B cell (primary cell): ENCODE measurements around the gene SEMA4C. TPM values are rescaled to one million over a fixed set of nuclear protein-coding genes. Genes with fewer than 3 reads are reported as not detected.

Experiments
- ATAC-seq: fragments of 200-7000 bp; cut with Tn5 transposase; one replicate; pipeline ENCODE4 v1.10.0; 2021; ENCODE audit warnings: low read depth, mild to moderate bottlenecking, moderate number of reproducible peaks, moderate library complexity
- CTCF ChIA-PET: fragments of 350-600 bp; sonication (Branson Sonifier 250); formaldehyde crosslinking; loops from one replicate; lab custom pipeline; 2021; ENCODE audit warnings: antibody characterized with exemption, inconsistent platforms; lab: Charles Lee
- POLR2A ChIA-PET: fragments of 350-600 bp; sonication (Branson Sonifier 250); formaldehyde crosslinking; loops from one replicate; lab custom pipeline; 2021; ENCODE audit warnings: antibody characterized with exemption; lab: Charles Lee
- DNase-seq: peaks from one replicate; pipeline ENCODE4 v3.0.0; 2013
- H2AFZ ChIP-seq: 2 replicates; pipeline ENCODE4 v1.6.1; 2012; ENCODE audit warnings: mild to moderate bottlenecking, low read depth, low read length; ENCODE audit not compliant: insufficient read depth, poor library complexity, severe bottlenecking
- H3K27ac ChIP-seq, 2 donors: 1 replicate in 1 of 2; 2 replicates in 1 of 2; pipeline ENCODE4 v1.5.1; 2012 to 2013; ENCODE audit warnings: low read length in 2 of 2, mild to moderate bottlenecking in 2 of 2, moderate library complexity in 1 of 2
- H3K27me3 ChIP-seq, 4 experiments: fragments of 200-600 bp in 1 of 4; sonication (generic) in 1 of 4; replicated peaks in 1 of 4; 1 replicate in 2 of 4; 2 replicates in 2 of 4; pipeline versions ENCODE4 v1.6.1 to v1.7.0; 2013 to 2016; ENCODE audit warnings: low read length in 3 of 4, mild to moderate bottlenecking in 2 of 4, mixed read lengths in 1 of 4, moderate library complexity in 1 of 4; ENCODE audit not compliant: insufficient read depth in 4 of 4, control insufficient read depth in 3 of 4; ENCODE audit errors: control extremely low read depth in 1 of 4
- H3K36me3 ChIP-seq, 2 experiments: replicated peaks in 1 of 2; 1 replicate in 1 of 2; 2 replicates in 1 of 2; pipeline versions ENCODE4 v1.6.1 to v1.7.1; 2013; ENCODE audit warnings: low read length in 1 of 2; ENCODE audit not compliant: insufficient read depth in 2 of 2, control insufficient read depth in 1 of 2; ENCODE audit errors: control extremely low read depth in 1 of 2, extremely low read depth in 1 of 2
- H3K4me1 ChIP-seq, 2 donors: fragments of 200-600 bp in 1 of 2; sonication (generic) in 1 of 2; 1 replicate in 1 of 2; 2 replicates in 1 of 2; pipeline versions ENCODE4 v1.5.1 to v1.6.1; 2013 to 2017; ENCODE audit warnings: low read length in 2 of 2; ENCODE audit not compliant: control insufficient read depth in 2 of 2, insufficient read depth in 2 of 2
- H3K4me2 ChIP-seq: replicated peaks from 2 replicates; pipeline ENCODE3; 2012; ENCODE audit warnings: mild to moderate bottlenecking, low read depth, low read length; ENCODE audit not compliant: poor library complexity, severe bottlenecking
- H3K4me3 ChIP-seq, 5 experiments: fragments of 200-600 bp in 1 of 5; sonication (generic) in 1 of 5; 1 replicate in 3 of 5; 2 replicates in 2 of 5; pipeline versions ENCODE4 v1.5.1 to v1.7.0; 2011 to 2016; ENCODE audit warnings: low read length in 4 of 5, mild to moderate bottlenecking in 4 of 5, low read depth in 2 of 5, control low read depth in 1 of 5, moderate library complexity in 1 of 5; ENCODE audit not compliant: insufficient read depth in 1 of 5; ENCODE audit errors: control extremely low read depth in 1 of 5, extremely low read depth in 1 of 5
- H3K79me2 ChIP-seq: fragments of 200-600 bp; sonication (generic); one replicate; pipeline ENCODE4 v1.6.0; 2016; ENCODE audit warnings: low read length; ENCODE audit not compliant: control insufficient read depth, insufficient read depth
- H3K9ac ChIP-seq: fragments of 200-600 bp; sonication (generic); 2 replicates; pipeline ENCODE4 v1.6.1; 2017; ENCODE audit warnings: mild to moderate bottlenecking, low read length, moderate library complexity
- H3K9me3 ChIP-seq, 3 donors: one replicate each; pipeline versions ENCODE4 v1.6.1 to v1.7.1; 2013; ENCODE audit warnings: low read length in 2 of 3; ENCODE audit not compliant: control insufficient read depth in 2 of 3, insufficient read depth in 1 of 3; ENCODE audit errors: control extremely low read depth in 1 of 3
- H4K20me1 ChIP-seq: 2 replicates; pipeline ENCODE4 v1.6.0; 2012; ENCODE audit warnings: mild to moderate bottlenecking, low read length; ENCODE audit not compliant: insufficient read depth, control insufficient read depth, poor library complexity, severe bottlenecking
- H3K27ac Mint-ChIP-seq: one replicate; pipeline ENCODE4 v1.8.0; 2021; ENCODE audit warnings: mixed read lengths
- H3K27me3 Mint-ChIP-seq: one replicate; pipeline ENCODE4 v1.8.0; 2021; ENCODE audit warnings: mixed read lengths
- H3K4me1 Mint-ChIP-seq: one replicate; pipeline ENCODE4 v1.8.0; 2021; ENCODE audit warnings: mixed read lengths
- H3K4me3 Mint-ChIP-seq: one replicate; pipeline ENCODE4 v1.8.0; 2021; ENCODE audit warnings: mixed read lengths
- H3K9me3 Mint-ChIP-seq: one replicate; pipeline ENCODE4 v1.8.0; 2022; ENCODE audit warnings: mixed read lengths; ENCODE audit not compliant: insufficient read depth
- CTCF ChIP-seq: fragments of 200-600 bp; IDR thresholded peaks from one replicate; pipeline ENCODE4 v1.8.0; 2022; ENCODE audit warnings: antibody characterized with exemption, mild to moderate bottlenecking
- EZH2 ChIP-seq: IDR thresholded peaks from 2 replicates; pipeline ENCODE4 v1.6.1; 2012; ENCODE audit warnings: borderline replicate concordance, low read depth, mild to moderate bottlenecking, moderate library complexity, low read length; ENCODE audit not compliant: insufficient read depth, poor library complexity, severe bottlenecking
- WGBS: methylation state at CpG from one replicate; pipeline ENCODE4 v1.1.5; 2013; ENCODE audit warnings: missing lambda C conversion rate; ENCODE audit not compliant: insufficient coverage; 5-methylcytosine and 5-hydroxymethylcytosine counted together
- intact Hi-C: fragments of 100-400 bp; cut with micrococcal nuclease; formaldehyde crosslinking; loops from one replicate; pipeline ENCODE4 v1.10.0; 2022
- polyA plus RNA-seq: library from polyadenylated mRNA; depleted of rRNA; stranded (reverse); fragments of >200 nt; gene quantifications from 2 replicates; pipeline ENCODE4 v1.2.3, GENCODE V29; 2012
- total RNA-seq, 2 donors: library from RNA; stranded (reverse); fragments of 120-200 nt in 1 of 2; gene quantifications; 1 replicate in 1 of 2; 2 replicates in 1 of 2; pipeline versions ENCODE4 v1.2.3 to v1.2.4, GENCODE V29; 2013 to 2022

SEMA4C gene
- total and polyA plus RNA-seq, 2 donors (not counting 1 experiment from before 2014, with no cell fraction given) = 0.28 to 0.94 TPM

DNA sequence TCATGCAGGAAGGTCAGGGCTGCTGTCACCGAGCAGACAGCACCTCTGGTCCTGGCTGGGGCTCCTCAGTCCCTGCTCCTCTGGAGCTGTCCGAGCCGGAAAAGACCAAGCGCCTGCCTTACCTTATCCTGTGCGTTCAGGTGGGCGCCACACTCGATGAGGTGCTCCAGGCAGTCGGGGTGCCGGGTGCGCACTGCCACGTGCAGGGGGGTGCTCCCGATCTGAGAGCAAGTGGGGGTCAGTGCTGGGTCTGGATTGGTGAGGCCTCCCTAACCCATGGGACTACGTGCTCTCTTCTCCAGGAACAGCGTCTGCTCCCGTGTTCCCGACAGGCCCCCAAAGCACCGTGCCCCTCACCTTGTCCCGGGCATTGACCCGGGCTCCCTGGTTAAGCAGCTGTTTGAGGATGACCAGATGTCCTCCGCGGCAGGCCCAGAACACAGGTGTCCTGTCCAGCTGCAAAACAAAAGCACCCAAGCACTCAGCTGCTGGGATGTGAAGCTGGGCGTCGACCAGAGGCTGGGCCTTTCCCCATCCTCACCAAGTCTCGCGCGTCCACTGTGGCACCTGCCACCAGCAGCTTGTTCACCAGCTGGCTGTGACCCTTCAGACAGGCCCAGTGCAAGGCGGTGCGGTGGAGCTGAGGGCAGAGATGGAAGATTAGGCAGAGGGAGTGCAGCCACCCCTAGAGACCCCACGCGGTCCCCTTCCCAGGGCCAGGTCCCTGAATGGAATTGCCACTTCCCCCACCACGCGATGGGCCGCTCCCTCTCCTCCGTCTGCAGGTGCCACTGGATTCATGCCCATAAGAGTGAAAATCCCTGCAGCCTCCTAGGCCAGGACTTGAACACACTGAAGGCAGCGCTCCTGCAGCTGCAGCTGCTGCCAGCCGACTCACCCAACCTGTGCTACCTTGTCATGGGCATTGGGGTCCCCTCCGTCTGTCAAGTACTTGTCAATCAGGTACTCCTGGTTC lies 29.7 kb downstream of the SEMA4C start:
- H3K9ac ChIP-seq = peak overlapping the region; percentile 55
- H2AFZ ChIP-seq = peak overlapping the region; percentile 70
- Mint-ChIP-seq H3K4me3 (peak overlapping the region; percentile 82), H3K27me3 (no peaks in the 10 kb centered on the region), H3K27ac (peak overlapping the region; percentile 20), H3K4me1 (peaks cover 18% of the 10 kb centered on the region), H3K9me3 (no peaks in the 10 kb centered on the region)
- POLR2A ChIA-PET = interaction anchor here (1.4 to 2.4 kb wide), 2 partner anchors 17 to 24 kb away, joined by 6 to 8 read pairs; partner anchors contain the start of genes ANKRD39 and CNNM3
- CTCF ChIA-PET = interaction anchor here (0.8 to 1.7 kb wide), 5 partner anchors 17 to 40 kb away, joined by 3 to 11 read pairs (median 4); partner anchors contain the start of genes ANKRD39 and CNNM3
- no peaks in the 10 kb centered on the region for H3K79me2 ChIP-seq
- no peaks in the 10 kb centered on the region for H3K9me3 ChIP-seq
- DNase-seq (no peak), ATAC-seq (no peak)
- H3K4me1 ChIP-seq = peaks cover 10 to 18% of the 10 kb centered on the region in 2 donors
- H4K20me1 ChIP-seq = no peaks in the 10 kb centered on the region
- H3K36me3 ChIP-seq = peaks cover 0 to 11% of the 10 kb centered on the region in 2 experiments
- peak overlapping the region; percentile 80 for H3K4me2 ChIP-seq
- H3K27ac ChIP-seq = no peak overlapping the region
- peak overlapping the region in 4 of 5 experiments; percentile 34 to 51 (median 47) for H3K4me3 ChIP-seq
- TF ChIP-seq EZH2 = no peak
- TF ChIP-seq CTCF = no peak
- 88% methylated on average over 36 of the region's 37 CpGs for WGBS
- no peaks in the 10 kb centered on the region for H3K27me3 ChIP-seq
- intact Hi-C loops = loop anchor here (1.0 kb wide), 1 partner anchor 17 kb away; no protein-coding TSS in a partner anchor
